ENCODE measurements around the gene ERBB3.

The ERBB3 gene

GRCh38 chr12:56086608-56087007 lies 6.6 kb downstream of the ERBB3 start:
- no peak overlapping the region for H3K27ac ChIP-seq (replicated peaks)

GRCh38 chr12:56087220-56087619 lies 7.3 kb downstream of the ERBB3 start:
- H3K27ac ChIP-seq (replicated peaks), result no peak overlapping the region
- DNase-seq (ENCODE audit: low read depth in 1 of 2, low spot score in 1 of 2), result no peak
- H3K4me3 ChIP-seq (replicated peaks; ENCODE audit: insufficient read depth, low read length), result no peak overlapping the region
- TF ChIP-seq SPI1 (IDR thresholded peaks at IDR 0.05; ENCODE audit: borderline replicate concordance, low read depth), result no peak
- no peak for TF ChIP-seq REST (IDR thresholded peaks at IDR 0.05; ENCODE audit: insufficient replicate concordance, low read depth)
- no peak for TF ChIP-seq GABPA (IDR thresholded peaks at IDR 0.05; ENCODE audit: low read depth)
- TF ChIP-seq POLR2AphosphoS5 (IDR thresholded peaks at IDR 0.05; ENCODE audit: low read depth), result no peak
- no peak for TF ChIP-seq CTCF (IDR thresholded peaks at IDR 0.05; ENCODE audit: insufficient read depth, low read length)
- no peaks in the 10 kb centered on the region for H3K27me3 ChIP-seq (ENCODE audit: insufficient read depth, poor library complexity, severe bottlenecking)

More at GRCh38 chr12:56086608-56087007, 6.6 kb downstream of the ERBB3 start:
- Histone ChIP-seq H3K4me3 (replicated peaks; ENCODE audit: insufficient read depth, low read length) (no peak overlapping the region), H3K27me3 (ENCODE audit: insufficient read depth, poor library complexity, severe bottlenecking) (no peaks in the 10 kb centered on the region)
- no peak for DNase-seq (ENCODE audit: low read depth in 1 of 2, low spot score in 1 of 2)
- no peak for TF ChIP-seq SPI1 (IDR thresholded peaks at IDR 0.05; ENCODE audit: borderline replicate concordance, low read depth)
- TF ChIP-seq GABPA (IDR thresholded peaks at IDR 0.05; ENCODE audit: low read depth), result no peak
- no peak for TF ChIP-seq CTCF (IDR thresholded peaks at IDR 0.05; ENCODE audit: insufficient read depth, low read length)
- TF ChIP-seq REST (IDR thresholded peaks at IDR 0.05; ENCODE audit: insufficient replicate concordance, low read depth), result no peak
- TF ChIP-seq POLR2AphosphoS5 (IDR thresholded peaks at IDR 0.05; ENCODE audit: low read depth), result no peak

- TF ChIP-seq REST (IDR thresholded peaks at IDR 0.05; ENCODE audit: insufficient replicate concordance, low read depth) (no peak), SPI1 (IDR thresholded peaks at IDR 0.05; ENCODE audit: borderline replicate concordance, low read depth) (no peak), CTCF (IDR thresholded peaks at IDR 0.05; ENCODE audit: insufficient read depth, low read length) (no peak), GABPA (IDR thresholded peaks at IDR 0.05; ENCODE audit: low read depth) (no peak), POLR2AphosphoS5 (IDR thresholded peaks at IDR 0.05; ENCODE audit: low read depth) (no peak)
- no peak overlapping the region for H3K4me3 ChIP-seq (replicated peaks; ENCODE audit: insufficient read depth, low read length)
- no peak for DNase-seq (ENCODE audit: low read depth in 1 of 2, low spot score in 1 of 2)
- H3K27me3 ChIP-seq (ENCODE audit: insufficient read depth, poor library complexity, severe bottlenecking), result peaks cover 6% of the 10 kb centered on the region
- H3K27ac ChIP-seq (replicated peaks), result no peak overlapping the region
These were observed 17.8 kb downstream of the ERBB3 start for GRCh38 chr12:56097738-56098137.

Measured in HL-60 (cell line).